Mesendoderm (in vitro differentiated cells): ENCODE data around the gene CRISPLD2.

ENCODE experiments used
- DNase-seq: peaks from one replicate; pipeline ENCODE4 v3.0.0; 2013
- H2AK5ac ChIP-seq: 2 replicates; pipeline ENCODE4 v1.6.1; 2013; ENCODE audit warnings: low read length, inconsistent platforms
- H2BK120ac ChIP-seq: 2 replicates; pipeline ENCODE4 v1.6.1; 2013; ENCODE audit warnings: low read depth, mild to moderate bottlenecking, low read length, moderate library complexity, mixed read lengths
- H2BK15ac ChIP-seq: replicated peaks from 2 replicates; pipeline ENCODE4 v1.6.1; 2013; ENCODE audit warnings: low read depth, mild to moderate bottlenecking, moderate library complexity
- H2BK5ac ChIP-seq: 2 replicates; pipeline ENCODE4 v1.6.1; 2013; ENCODE audit warnings: low read length, inconsistent platforms
- H3K18ac ChIP-seq: 2 replicates; pipeline ENCODE4 v1.6.1; 2013; ENCODE audit warnings: mild to moderate bottlenecking, low read length, mixed read lengths
- H3K23ac ChIP-seq: one replicate; pipeline ENCODE4 v1.6.1; 2013; ENCODE audit warnings: low read length
- H3K27ac ChIP-seq: 2 replicates; pipeline ENCODE4 v1.5.1; 2013; ENCODE audit warnings: low read depth, mild to moderate bottlenecking, inconsistent platforms, low read length, moderate library complexity
- H3K27me3 ChIP-seq: 2 replicates; pipeline ENCODE4 v1.6.1; 2013; ENCODE audit warnings: low read length, control low read depth, mild to moderate bottlenecking, inconsistent platforms; ENCODE audit not compliant: insufficient read depth, poor library complexity
- H3K36me3 ChIP-seq: 2 replicates; pipeline ENCODE4 v1.6.1; 2013; ENCODE audit warnings: low read length, inconsistent platforms; ENCODE audit not compliant: control insufficient read depth, insufficient read depth
- H3K4ac ChIP-seq: one replicate; pipeline ENCODE4 v1.6.1; 2013; ENCODE audit warnings: low read depth, mild to moderate bottlenecking, low read length, moderate library complexity
- H3K4me1 ChIP-seq: 2 replicates; pipeline ENCODE4 v1.6.1; 2013; ENCODE audit warnings: low read depth, low read length, inconsistent platforms; ENCODE audit not compliant: control insufficient read depth
- H3K4me2 ChIP-seq: 2 replicates; pipeline ENCODE4 v1.6.1; 2013; ENCODE audit warnings: low read length
- H3K4me3 ChIP-seq: 2 replicates; pipeline ENCODE4 v1.5.1; 2013; ENCODE audit warnings: mild to moderate bottlenecking, low read length
- H3K56ac ChIP-seq: one replicate; pipeline ENCODE4 v1.6.1; 2013; ENCODE audit warnings: low read length
- H3K79me1 ChIP-seq: 2 replicates; pipeline ENCODE4 v1.6.1; 2013; ENCODE audit warnings: low read length, inconsistent platforms
- H3K79me2 ChIP-seq: 2 replicates; pipeline ENCODE4 v1.6.1; 2013; ENCODE audit warnings: mild to moderate bottlenecking, low read length; ENCODE audit not compliant: control insufficient read depth, insufficient read depth
- H3K9ac ChIP-seq: 2 replicates; pipeline ENCODE4 v1.6.1; 2013; ENCODE audit warnings: low read length, inconsistent platforms
- H4K5ac ChIP-seq: one replicate; pipeline ENCODE4 v1.6.1; 2013; ENCODE audit warnings: low read length
- H4K8ac ChIP-seq: one replicate; pipeline ENCODE4 v1.6.1; 2013; ENCODE audit warnings: low read depth, mild to moderate bottlenecking, control low read depth, low read length, moderate library complexity
- WGBS: extraction: QIAGEN DNeasy Blood & Tissue Kit; methylation state at CpG from one replicate; pipeline ENCODE4 v1.1.7; 2013; ENCODE audit warnings: low lambda C conversion rate, missing lambda C conversion rate; ENCODE audit not compliant: insufficient coverage; ENCODE audit errors: extremely low coverage; 5-methylcytosine and 5-hydroxymethylcytosine counted together

CRISPLD2 gene

GRCh38 chr16:84786605-84787262 is 33.1 kb upstream of the CRISPLD2 start:
- no peak overlapping the region for H4K8ac ChIP-seq
- H3K23ac ChIP-seq = no peak overlapping the region
- no peak overlapping the region for H2BK5ac ChIP-seq
- H3K79me2 ChIP-seq = no peaks in the 10 kb centered on the region
- no peak overlapping the region for H2AK5ac ChIP-seq
- no peak overlapping the region for H3K56ac ChIP-seq
- H3K18ac ChIP-seq = no peak overlapping the region
- H3K4me2 ChIP-seq = no peak overlapping the region
- no peak overlapping the region for H2BK120ac ChIP-seq
- no peaks in the 10 kb centered on the region for H3K4me1 ChIP-seq
- no CpG with 5 or more reads among the region's 13 CpGs for WGBS
- H2BK15ac ChIP-seq = no peak overlapping the region
- H3K27ac ChIP-seq = no peak overlapping the region
- H3K9ac ChIP-seq = no peak overlapping the region
- DNase-seq = no peak
- H3K36me3 ChIP-seq = no peaks in the 10 kb centered on the region
- H3K4me3 ChIP-seq = no peak overlapping the region
- no peaks in the 10 kb centered on the region for H3K27me3 ChIP-seq
- no peaks in the 10 kb centered on the region for H3K79me1 ChIP-seq
- no peak overlapping the region for H3K4ac ChIP-seq
- no peak overlapping the region for H4K5ac ChIP-seq

GRCh38 chr16:84787263-84787622 is 32.5 kb upstream of the CRISPLD2 start:
- Histone ChIP-seq H3K27me3 (no peaks in the 10 kb centered on the region), H3K79me2 (no peaks in the 10 kb centered on the region), H2BK120ac (no peak overlapping the region), H2AK5ac (no peak overlapping the region), H3K79me1 (no peaks in the 10 kb centered on the region), H3K4me1 (no peaks in the 10 kb centered on the region), H3K23ac (no peak overlapping the region), H3K18ac (no peak overlapping the region), H3K27ac (no peak overlapping the region), H3K4me3 (no peak overlapping the region), H2BK15ac (no peak overlapping the region), H3K4ac (no peak overlapping the region), H2BK5ac (no peak overlapping the region), H3K4me2 (no peak overlapping the region), H3K56ac (no peak overlapping the region), H4K8ac (no peak overlapping the region), H3K36me3 (no peaks in the 10 kb centered on the region), H4K5ac (no peak overlapping the region), H3K9ac (no peak overlapping the region)
- DNase-seq = no peak
- no CpG with 5 or more reads among the region's 5 CpGs for WGBS

- WGBS = no CpG with 5 or more reads among the region's 22 CpGs
- Histone ChIP-seq H4K8ac (no peak overlapping the region), H2BK15ac (no peak overlapping the region), H3K18ac (no peak overlapping the region), H2BK5ac (no peak overlapping the region), H3K27me3 (no peaks in the 10 kb centered on the region), H3K56ac (no peak overlapping the region), H3K4me2 (no peak overlapping the region), H3K79me2 (no peaks in the 10 kb centered on the region), H3K9ac (no peak overlapping the region), H3K4me1 (no peaks in the 10 kb centered on the region), H2BK120ac (no peak overlapping the region), H3K4me3 (no peak overlapping the region), H3K27ac (no peak overlapping the region), H2AK5ac (no peak overlapping the region), H3K4ac (no peak overlapping the region), H3K79me1 (no peaks in the 10 kb centered on the region), H3K23ac (no peak overlapping the region), H3K36me3 (no peaks in the 10 kb centered on the region), H4K5ac (no peak overlapping the region)
- DNase-seq = no peak
These were observed 30.8 kb upstream of the CRISPLD2 start for GRCh38 chr16:84788920-84789391.

DNA sequence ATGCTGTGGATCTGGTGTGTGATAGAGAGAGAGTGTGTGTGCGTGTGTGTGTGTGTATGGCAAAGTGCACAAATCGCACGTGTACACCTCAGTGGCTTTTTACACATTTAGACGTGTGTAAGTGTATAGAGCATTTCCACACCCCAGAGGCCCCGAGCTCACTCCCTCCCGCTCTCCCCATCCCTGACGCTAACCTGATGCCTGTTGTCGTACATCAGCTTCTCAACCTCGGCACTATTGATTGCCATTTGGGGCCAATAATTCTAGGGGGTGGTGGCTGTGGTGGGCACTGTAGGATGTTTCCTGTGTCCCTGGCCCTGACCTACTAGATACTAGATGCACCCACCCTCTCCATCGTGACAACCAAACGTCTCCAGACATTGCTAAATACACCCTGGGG is 30.4 kb upstream of the CRISPLD2 start:
- no peaks in the 10 kb centered on the region for H3K4me1 ChIP-seq
- no peaks in the 10 kb centered on the region for H3K79me2 ChIP-seq
- H4K5ac ChIP-seq = no peak overlapping the region
- H2BK120ac ChIP-seq = no peak overlapping the region
- H3K4me2 ChIP-seq = no peak overlapping the region
- no CpG with 5 or more reads among the region's 11 CpGs for WGBS
- DNase-seq = no peak
- H3K27ac ChIP-seq = no peak overlapping the region
- no peak overlapping the region for H3K18ac ChIP-seq
- H3K4me3 ChIP-seq = no peak overlapping the region
- H2BK5ac ChIP-seq = no peak overlapping the region
- H3K23ac ChIP-seq = no peak overlapping the region
- H3K79me1 ChIP-seq = no peaks in the 10 kb centered on the region
- no peak overlapping the region for H3K56ac ChIP-seq
- no peak overlapping the region for H3K9ac ChIP-seq
- H2BK15ac ChIP-seq = no peak overlapping the region
- no peak overlapping the region for H2AK5ac ChIP-seq
- H4K8ac ChIP-seq = no peak overlapping the region
- H3K4ac ChIP-seq = no peak overlapping the region
- no peaks in the 10 kb centered on the region for H3K27me3 ChIP-seq
- no peaks in the 10 kb centered on the region for H3K36me3 ChIP-seq

DNA sequence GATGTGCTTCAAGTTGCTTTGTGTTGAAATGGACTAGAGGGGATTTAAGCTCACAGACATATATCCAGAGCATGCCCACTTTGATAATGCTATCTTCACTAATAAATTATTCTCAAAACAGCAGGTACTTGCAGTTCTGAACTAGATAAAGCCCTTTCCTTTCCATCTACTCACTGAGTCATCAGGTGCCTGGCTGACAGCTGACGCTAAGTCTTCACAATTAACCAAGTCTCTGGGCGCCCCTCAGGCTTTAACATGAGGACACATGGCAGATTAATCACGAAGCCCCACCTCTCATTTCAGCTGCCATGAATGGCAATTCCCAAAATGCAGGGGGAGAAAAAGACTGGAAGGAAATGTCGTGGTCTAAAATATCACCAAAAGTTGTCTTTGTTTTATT is 29.5 kb upstream of the CRISPLD2 start:
- Histone ChIP-seq H2BK15ac (no peak overlapping the region), H4K8ac (no peak overlapping the region), H4K5ac (no peak overlapping the region), H3K36me3 (no peaks in the 10 kb centered on the region), H3K27ac (no peak overlapping the region), H3K9ac (no peak overlapping the region), H3K23ac (no peak overlapping the region), H3K4ac (no peak overlapping the region), H3K4me2 (no peak overlapping the region), H2BK120ac (no peak overlapping the region), H3K27me3 (no peaks in the 10 kb centered on the region), H3K79me1 (no peaks in the 10 kb centered on the region), H3K56ac (no peak overlapping the region), H2AK5ac (no peak overlapping the region), H3K4me1 (no peaks in the 10 kb centered on the region), H3K79me2 (no peaks in the 10 kb centered on the region), H2BK5ac (no peak overlapping the region), H3K18ac (no peak overlapping the region), H3K4me3 (no peak overlapping the region)
- WGBS = no CpG with 5 or more reads among the region's 4 CpGs
- no peak for DNase-seq

- H3K27ac ChIP-seq = no peak overlapping the region
- no peak for DNase-seq
- H3K79me1 ChIP-seq = no peaks in the 10 kb centered on the region
- no CpG with 5 or more reads among the region's 12 CpGs for WGBS
- no peaks in the 10 kb centered on the region for H3K27me3 ChIP-seq
- no peak overlapping the region for H3K23ac ChIP-seq
- H2BK120ac ChIP-seq = no peak overlapping the region
- H4K5ac ChIP-seq = no peak overlapping the region
- no peak overlapping the region for H4K8ac ChIP-seq
- no peak overlapping the region for H3K4ac ChIP-seq
- no peak overlapping the region for H3K9ac ChIP-seq
- H3K36me3 ChIP-seq = no peaks in the 10 kb centered on the region
- H3K4me3 ChIP-seq = no peak overlapping the region
- H3K18ac ChIP-seq = no peak overlapping the region
- no peaks in the 10 kb centered on the region for H3K4me1 ChIP-seq
- H3K79me2 ChIP-seq = no peaks in the 10 kb centered on the region
- no peak overlapping the region for H2AK5ac ChIP-seq
- no peak overlapping the region for H2BK5ac ChIP-seq
- H3K4me2 ChIP-seq = no peak overlapping the region
- no peak overlapping the region for H3K56ac ChIP-seq
- H2BK15ac ChIP-seq = no peak overlapping the region
These were observed 28.7 kb upstream of the CRISPLD2 start for GRCh38 chr16:84791088-84791487.
